Aorta (tissue), 5 donors: Measurements from ENCODE around the gene PADI1. TPM values are rescaled to one million over a fixed set of nuclear protein-coding genes. Genes with fewer than 3 reads are reported as not detected.

ENCODE experiments used
- ATAC-seq: fragments of 200-7000 bp; cut with Tn5 transposase; one replicate; pipeline ENCODE4 v1.9.1; 2022; ENCODE audit warnings: moderate library complexity; ENCODE audit not compliant: low FRiP score
- DNase-seq, 2 donors: peaks; one replicate each; pipeline ENCODE4 v3.0.0-alpha.2; 2020
- H3K27ac ChIP-seq, 2 donors: one replicate each; pipeline ENCODE4 v1.5.1; 2013; ENCODE audit warnings: low read length in 2 of 2, mild to moderate bottlenecking in 2 of 2, moderate library complexity in 2 of 2, control low read depth in 1 of 2, inconsistent platforms in 1 of 2, low read depth in 1 of 2
- H3K27me3 ChIP-seq, 2 donors: one replicate each; pipeline ENCODE4 v1.6.1; 2013; ENCODE audit warnings: control low read depth in 1 of 2, low read length in 1 of 2, mild to moderate bottlenecking in 1 of 2, moderate library complexity in 1 of 2; ENCODE audit not compliant: insufficient read depth in 2 of 2, control insufficient read depth in 1 of 2
- H3K36me3 ChIP-seq, 2 donors: one replicate each; pipeline ENCODE4 v1.6.1; 2013; ENCODE audit warnings: control low read depth in 1 of 2, low read length in 1 of 2, mild to moderate bottlenecking in 1 of 2; ENCODE audit not compliant: insufficient read depth in 2 of 2, control insufficient read depth in 1 of 2
- H3K4me1 ChIP-seq, 2 donors: one replicate each; pipeline ENCODE4 v1.6.1; 2013; ENCODE audit warnings: low read length in 2 of 2, control low read depth in 1 of 2, mild to moderate bottlenecking in 1 of 2, moderate library complexity in 1 of 2; ENCODE audit not compliant: insufficient read depth in 2 of 2, control insufficient read depth in 1 of 2
- H3K4me3 ChIP-seq, 2 donors: one replicate each; pipeline ENCODE4 v1.5.1; 2013; ENCODE audit warnings: low read length in 2 of 2, control low read depth in 1 of 2, mild to moderate bottlenecking in 1 of 2
- H3K9me3 ChIP-seq: one replicate; pipeline ENCODE4 v1.6.1; 2013; ENCODE audit warnings: mild to moderate bottlenecking, low read length; ENCODE audit not compliant: control insufficient read depth
- WGBS, 2 donors: extraction: QIAGEN DNeasy Blood & Tissue Kit; methylation state at CpG; one replicate each; pipeline ENCODE4 v1.1.7; 2013; 5-methylcytosine and 5-hydroxymethylcytosine counted together
- intact Hi-C, 2 donors: fragments of 100-400 bp; cut with DNase I; formaldehyde crosslinking; loops; one replicate each; pipeline versions ENCODE4 v1.14.2 to v1.15.0; 2022
- polyA plus RNA-seq, 2 donors: library from polyadenylated mRNA; stranded (reverse); fragments of 200-250 nt; gene quantifications; one replicate each; pipeline ENCODE4 v1.2.3, GENCODE V29; 2013
- total RNA-seq, 2 donors: library from RNA; stranded (reverse); fragmentation: NEBNext Ultra II Directional; extraction: Animal tissue kit (Norgen Biotek cat#: 25700); gene quantifications; one replicate each; pipeline ENCODE4 v1.2.1, GENCODE V29; 2021
- donor health status: healthy with polysubstance abuse.
- donor health status: Bipolar disorder and iron deficiency.
- donor health status: DM: no; HTN: no; CAD: no.
- donor health status: DM: no; HTN: no; CAD: no.
- donor health status: DM: yes; HTN: yes; CAD: no.

The PADI1 gene
- total and polyA plus RNA-seq, 4 donors, result 0.05 to 0.13 TPM; not detected in 2

DNA sequence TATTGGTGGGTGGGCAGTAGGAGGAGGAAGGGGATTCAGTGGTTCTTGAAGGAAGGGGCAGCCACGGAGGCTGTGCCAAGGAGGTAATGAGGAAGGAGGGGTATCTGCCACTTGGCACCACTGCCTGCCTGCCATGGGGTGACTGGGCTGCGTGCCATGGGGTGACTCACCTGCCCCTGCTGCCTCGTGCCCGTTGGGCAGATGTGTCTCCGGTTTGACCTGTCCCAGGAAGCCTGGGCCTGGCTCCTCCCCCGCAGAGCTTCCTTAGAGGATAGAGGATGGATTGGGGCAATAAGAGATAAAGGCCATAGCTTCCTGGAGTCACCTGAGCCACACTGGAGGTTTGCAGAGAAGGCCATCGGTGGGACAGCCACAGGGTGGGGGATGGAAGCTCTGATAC lies 45.7 kb downstream of the PADI1 start:
- WGBS, 2 donors, result 49 to 57% methylated on average over 7 of the region's 7 CpGs
- Histone ChIP-seq H3K27me3 (no peaks in the 10 kb centered on the region), H3K36me3 (no peaks in the 10 kb centered on the region), H3K4me1 (no peaks in the 10 kb centered on the region), H3K27ac (no peak overlapping the region), H3K4me3 (no peak overlapping the region), H3K9me3 (no peaks in the 10 kb centered on the region)
- ATAC-seq (no peak), DNase-seq (no peak)
- intact Hi-C loops, result no loop called here

DNA sequence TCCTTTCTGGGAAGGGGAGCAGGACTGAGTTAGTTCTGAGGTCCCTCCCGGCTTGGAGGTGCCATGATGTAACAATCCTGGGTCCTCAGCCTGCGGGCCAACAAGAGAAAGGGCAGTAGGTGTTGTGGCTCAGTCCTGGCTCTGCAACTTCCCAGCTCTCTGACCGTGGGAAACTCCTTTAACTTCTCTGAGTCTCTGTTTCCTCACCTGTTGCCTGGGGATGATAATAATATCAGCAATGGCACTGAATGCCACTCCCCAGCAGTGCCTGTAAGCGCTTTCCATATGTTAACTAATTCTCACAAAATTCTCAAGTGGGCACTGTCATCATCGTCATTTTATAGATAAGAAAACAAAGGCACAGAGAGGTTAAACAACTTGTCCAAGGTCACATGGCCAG lies 46.3 kb downstream of the PADI1 start:
- no peak for ATAC-seq
- no peaks in the 10 kb centered on the region for H3K36me3 ChIP-seq
- no peak for DNase-seq
- no peak overlapping the region for H3K4me3 ChIP-seq
- H3K27me3 ChIP-seq, result no peaks in the 10 kb centered on the region
- no peaks in the 10 kb centered on the region for H3K9me3 ChIP-seq
- H3K27ac ChIP-seq, result no peak overlapping the region
- intact Hi-C loops, result no loop called here
- 72 to 75% methylated on average over 5 of the region's 5 CpGs for WGBS, 2 donors
- no peaks in the 10 kb centered on the region for H3K4me1 ChIP-seq

DNA sequence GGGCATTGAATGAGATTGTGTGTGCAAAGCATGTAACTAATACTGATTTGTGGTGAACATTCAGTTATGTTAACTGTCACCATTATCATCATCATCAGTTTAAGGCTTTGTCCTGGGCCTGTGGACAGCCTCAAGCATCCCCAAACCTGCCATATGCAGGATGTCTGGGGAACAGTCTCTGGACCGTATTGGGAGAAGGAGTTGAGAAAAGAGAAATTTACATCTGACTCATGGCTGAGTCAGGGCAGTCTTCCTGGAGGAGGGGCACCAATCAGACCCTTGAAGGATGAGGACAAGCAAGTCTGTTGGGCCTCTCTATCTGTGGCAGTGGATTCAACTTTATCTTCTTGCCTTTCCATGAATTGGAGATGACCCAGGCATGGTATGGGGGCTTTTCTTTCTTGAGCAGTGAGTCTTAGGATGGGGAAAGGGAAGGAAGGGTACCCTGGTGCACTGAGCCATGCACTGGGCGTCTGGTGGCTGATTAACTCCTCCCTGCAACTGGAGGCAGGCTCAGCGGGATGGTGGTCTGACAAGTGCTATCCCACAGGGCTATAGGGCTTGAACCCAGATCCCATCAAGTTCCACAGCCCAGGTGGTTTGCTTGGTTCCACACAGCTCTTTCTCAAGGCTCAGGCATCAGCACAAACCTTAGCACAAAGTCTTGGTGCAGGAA lies 46.9 kb downstream of the PADI1 start:
- H3K4me1 ChIP-seq, result no peaks in the 10 kb centered on the region
- 68 to 76% methylated on average over 3 of the region's 3 CpGs for WGBS, 2 donors
- no peaks in the 10 kb centered on the region for H3K36me3 ChIP-seq
- H3K4me3 ChIP-seq, result no peak overlapping the region
- intact Hi-C loops, result no loop called here
- no peaks in the 10 kb centered on the region for H3K27me3 ChIP-seq
- H3K9me3 ChIP-seq, result no peaks in the 10 kb centered on the region
- ATAC-seq (no peak), DNase-seq (no peak)
- H3K27ac ChIP-seq, result no peak overlapping the region

DNA sequence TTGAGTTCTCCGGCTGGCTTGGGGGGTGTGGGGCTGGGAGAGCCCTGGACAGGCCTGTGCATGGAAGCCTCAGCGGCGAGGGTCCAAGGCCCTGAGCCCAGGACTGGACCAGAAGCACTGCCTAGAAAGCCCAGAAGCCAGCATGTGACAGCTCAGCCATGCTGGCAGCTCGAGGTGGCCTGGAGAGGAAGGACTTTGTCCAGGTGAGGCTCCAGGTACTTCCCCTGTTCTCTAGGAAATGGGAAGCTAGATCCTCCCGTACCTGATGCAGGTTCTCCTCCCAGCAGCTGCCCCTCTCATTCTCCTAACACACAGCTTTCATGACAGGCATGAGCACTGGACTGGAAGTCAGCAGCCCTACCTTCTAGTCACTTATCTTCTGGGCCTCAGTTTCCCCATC lies 50.4 kb downstream of the PADI1 start:
- ATAC-seq, result no peak
- intact Hi-C loops, result no loop called here
- DNase-seq, result no peak
- H3K27ac ChIP-seq, result no peak overlapping the region
- H3K4me1 ChIP-seq, result no peaks in the 10 kb centered on the region
- H3K27me3 ChIP-seq, result no peaks in the 10 kb centered on the region
- no peak overlapping the region for H3K4me3 ChIP-seq
- H3K9me3 ChIP-seq, result no peaks in the 10 kb centered on the region
- WGBS, 2 donors, result 53 to 79% methylated on average over 5 of the region's 5 CpGs
- no peaks in the 10 kb centered on the region for H3K36me3 ChIP-seq

DNA sequence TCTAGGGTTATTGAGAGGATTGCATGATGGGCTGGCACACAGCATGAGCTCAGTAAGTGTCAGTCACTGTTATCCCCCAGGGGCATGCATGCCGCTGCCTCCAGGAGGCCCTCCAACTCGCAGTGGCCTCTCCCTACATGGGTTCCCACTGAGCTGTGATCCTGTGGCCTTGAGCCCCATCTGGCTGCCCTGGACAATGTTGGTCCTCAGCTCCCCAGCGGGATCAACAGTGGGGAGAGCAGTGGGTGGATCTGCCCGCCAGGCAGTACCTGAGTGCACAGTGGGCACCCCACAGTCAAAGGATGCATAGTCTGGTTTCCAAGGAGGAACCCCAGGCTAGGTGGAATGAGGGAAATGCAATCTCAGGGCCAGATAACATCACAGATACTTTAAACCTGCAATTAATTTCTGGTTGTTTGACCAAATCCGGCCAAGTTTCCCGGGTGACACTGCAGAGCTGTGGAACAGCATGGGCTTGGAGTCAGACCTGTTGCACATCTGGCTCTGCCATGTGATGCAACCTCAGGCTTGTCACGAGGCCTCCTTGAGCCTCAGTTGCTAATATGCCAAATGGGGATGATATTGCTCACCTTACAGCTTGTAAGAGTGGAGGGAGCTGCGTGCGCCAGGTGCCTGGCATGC lies 53.3 kb downstream of the PADI1 start:
- H3K27ac ChIP-seq, result no peak overlapping the region
- no peak overlapping the region for H3K4me3 ChIP-seq
- 72 to 74% methylated on average over 9 of the region's 9 CpGs for WGBS, 2 donors
- H3K4me1 ChIP-seq, result no peaks in the 10 kb centered on the region
- ATAC-seq, result no peak
- H3K36me3 ChIP-seq, result no peaks in the 10 kb centered on the region
- peaks cover 1% of the 10 kb centered on the region for H3K9me3 ChIP-seq
- intact Hi-C loops, result no loop called here
- DNase-seq, result peak; percentile 26 to 51
- no peaks in the 10 kb centered on the region for H3K27me3 ChIP-seq

DNA sequence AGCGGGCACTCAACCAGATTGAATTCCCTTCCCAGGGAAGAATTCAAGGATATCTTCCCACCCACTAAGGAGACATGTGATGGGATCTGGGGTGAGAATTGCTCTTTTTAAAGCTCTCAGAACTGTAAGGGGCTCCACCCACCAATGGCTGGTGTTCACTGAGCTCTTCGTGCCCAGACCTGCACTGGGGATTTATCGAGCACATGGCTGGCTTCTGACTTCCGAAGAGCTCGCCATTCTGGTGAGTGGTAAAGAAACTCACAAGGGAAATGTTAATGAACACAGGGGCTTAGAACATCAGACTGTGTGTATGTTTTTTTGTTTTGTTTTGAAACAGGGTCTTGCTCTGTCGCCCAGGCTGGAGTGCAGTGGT lies 53.8 kb downstream of the PADI1 start:
- 81% methylated on average over 6 of the region's 6 CpGs for WGBS, 2 donors
- intact Hi-C loops, result no loop called here
- no peaks in the 10 kb centered on the region for H3K27me3 ChIP-seq

DNA sequence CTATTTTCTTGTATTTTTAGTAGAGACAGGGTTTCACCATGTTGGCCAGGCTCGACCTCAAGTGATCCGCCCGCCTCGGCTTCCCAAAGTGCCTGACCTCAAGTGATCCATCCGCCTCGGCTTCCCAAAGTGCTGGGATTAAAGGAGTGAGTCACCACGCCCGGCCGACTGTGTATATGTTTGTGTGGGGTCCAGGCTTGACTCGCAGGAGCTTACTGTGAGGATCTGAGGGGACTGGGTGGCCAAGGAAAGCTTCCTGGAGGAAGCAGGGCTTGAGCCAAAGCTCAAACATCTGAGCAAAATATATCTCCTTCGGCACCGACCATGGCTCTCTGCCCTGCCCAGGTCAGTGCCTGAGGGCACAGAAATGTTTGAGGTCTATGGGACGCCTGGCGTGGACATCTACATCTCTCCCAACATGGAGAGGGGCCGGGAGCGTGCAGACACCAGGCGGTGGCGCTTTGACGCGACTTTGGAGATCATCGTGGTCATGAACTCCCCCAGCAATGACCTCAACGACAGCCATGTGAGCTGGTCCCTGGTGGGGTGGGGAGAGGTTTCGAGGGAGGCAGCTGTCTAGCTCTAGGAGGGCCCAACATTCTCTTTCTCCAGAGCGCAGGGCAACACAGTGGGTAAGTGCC lies 54.4 kb downstream of the PADI1 start:
- H3K9me3 ChIP-seq, result peaks cover 1% of the 10 kb centered on the region
- H3K27me3 ChIP-seq, result no peaks in the 10 kb centered on the region
- no peak for ATAC-seq
- no peaks in the 10 kb centered on the region for H3K4me1 ChIP-seq
- peak; percentile 24 to 69 for DNase-seq
- H3K36me3 ChIP-seq, result no peaks in the 10 kb centered on the region
- intact Hi-C loops, result no loop called here
- no peak overlapping the region for H3K27ac ChIP-seq
- whole genome bisulfite sequencing, 2 donors, result 76 to 77% methylated on average over 24 of the region's 24 CpGs
- H3K4me3 ChIP-seq, result no peak overlapping the region

More for the DNA sequence above, 53.8 kb downstream of the PADI1 start:
- H3K36me3 ChIP-seq, result no peaks in the 10 kb centered on the region
- H3K4me1 ChIP-seq, result no peaks in the 10 kb centered on the region
- H3K9me3 ChIP-seq, result peaks cover 1% of the 10 kb centered on the region
- DNase-seq (peak; percentile 9 to 25), ATAC-seq (no peak)
- no peak overlapping the region for H3K27ac ChIP-seq
- H3K4me3 ChIP-seq, result no peak overlapping the region

DNA sequence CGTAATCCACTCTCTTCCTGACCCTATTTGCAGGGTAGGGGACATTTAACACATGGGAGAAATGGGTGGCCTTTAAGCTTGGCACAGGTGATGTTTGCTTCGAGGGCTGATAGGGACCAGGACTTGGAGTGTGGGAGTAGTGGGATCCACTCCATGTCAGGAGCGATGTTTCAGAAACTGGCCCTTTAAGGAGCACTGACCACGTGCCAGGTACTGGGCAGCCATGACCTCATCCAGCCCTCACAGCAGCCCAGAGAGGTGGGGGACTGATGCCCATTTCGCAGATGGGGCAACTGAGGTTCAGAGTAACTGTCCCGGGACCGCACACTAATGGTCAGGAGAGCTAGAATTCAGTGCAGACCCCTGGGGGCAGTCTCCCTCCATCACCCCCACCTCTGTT lies 55.3 kb downstream of the PADI1 start:
- H3K9me3 ChIP-seq, result peaks cover 1% of the 10 kb centered on the region
- H3K36me3 ChIP-seq, result no peaks in the 10 kb centered on the region
- intact Hi-C loops, result no loop called here
- no peaks in the 10 kb centered on the region for H3K4me1 ChIP-seq
- H3K4me3 ChIP-seq, result no peak overlapping the region
- no peaks in the 10 kb centered on the region for H3K27me3 ChIP-seq
- no peak overlapping the region for H3K27ac ChIP-seq
- WGBS, 2 donors, result 78 to 81% methylated on average over 7 of the region's 7 CpGs
- ATAC-seq (no peak), DNase-seq (no peak)

DNA sequence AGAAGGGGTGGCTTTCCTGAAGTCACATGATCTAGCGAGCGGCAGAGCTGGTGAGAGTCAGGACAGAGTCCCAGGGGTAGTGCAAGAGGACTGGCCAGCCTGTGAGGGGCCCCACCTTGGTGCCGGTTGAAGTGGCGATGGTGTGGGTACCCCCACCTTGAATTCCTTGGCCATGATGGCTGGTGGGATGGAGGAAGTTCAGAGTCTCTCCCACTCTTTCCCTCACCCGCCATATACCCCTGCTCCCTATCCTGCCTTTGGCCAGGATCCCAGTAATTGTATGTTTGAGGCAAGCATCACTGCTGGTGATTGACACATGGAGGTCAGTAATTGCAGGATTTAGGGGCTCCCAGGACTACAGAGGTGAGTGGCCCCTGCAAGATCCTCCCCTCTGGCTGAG lies 55.8 kb downstream of the PADI1 start:
- H3K36me3 ChIP-seq, result no peaks in the 10 kb centered on the region
- no peak overlapping the region for H3K4me3 ChIP-seq
- no peaks in the 10 kb centered on the region for H3K27me3 ChIP-seq
- intact Hi-C loops, result no loop called here
- no peak for DNase-seq
- no peak overlapping the region for H3K27ac ChIP-seq
- ATAC-seq, result no peak
- peaks cover 1% of the 10 kb centered on the region for H3K9me3 ChIP-seq
- H3K4me1 ChIP-seq, result no peaks in the 10 kb centered on the region
- WGBS, 2 donors, result 79 to 84% methylated on average over 5 of the region's 5 CpGs
